OCI-LY7 (cell line): ENCODE results near the gene AHCY. TPM values are rescaled to one million over a fixed set of nuclear protein-coding genes. Genes with fewer than 3 reads are reported as not detected.
"Not testable (repeated sequence)": the region's sequence is repeated elsewhere in the genome, so short reads cannot be mapped to it uniquely, and the experiment has no call there.

Experiments
- BruUV-seq: library from RNA; stranded (reverse); fragments of 400-500 nt; replicated peaks from 2 replicates; lab custom pipeline; 2021; lab: Mats Ljungman, UMichigan
- CTCF ChIA-PET: fragments of 300-600 bp; sonication (Branson Sonifier 250); formaldehyde crosslinking; loops from one replicate; lab custom pipeline; 2022; ENCODE audit warnings: antibody characterized with exemption; ENCODE audit not compliant: unreplicated experiment; lab: Charles Lee
- POLR2A ChIA-PET: fragments of 300-600 bp; sonication (Branson Sonifier 250); formaldehyde crosslinking; loops from one replicate; lab custom pipeline; 2022; ENCODE audit warnings: antibody characterized with exemption; lab: Charles Lee
- DNase-seq: peaks from one replicate; pipeline ENCODE4 v3.0.0-alpha.2; 2015; ENCODE audit warnings: low spot score
- H2AFZ ChIP-seq: fragments of 200-600 bp; sonication (generic), shearing (Covaris generic); 2 replicates; pipeline ENCODE4 v1.6.1; 2014; ENCODE audit warnings: mild to moderate bottlenecking, antibody characterized with exemption, low read length, moderate library complexity
- H3K27ac ChIP-seq: fragments of 200-600 bp; sonication (generic); 2 replicates; pipeline ENCODE4 v1.5.1; 2014; ENCODE audit warnings: mixed run types, low read depth, mild to moderate bottlenecking, moderate library complexity, low read length, inconsistent platforms; ENCODE audit not compliant: poor library complexity, severe bottlenecking
- H3K36me3 ChIP-seq: fragments of 200-600 bp; sonication (generic); 2 replicates; pipeline ENCODE4 v1.6.1; 2014; ENCODE audit warnings: mild to moderate bottlenecking, antibody characterized with exemption, low read length, moderate library complexity, mixed read lengths; ENCODE audit not compliant: insufficient read depth
- H3K4me1 ChIP-seq: fragments of 200-600 bp; sonication (generic); 2 replicates; pipeline ENCODE4 v1.5.1; 2014; ENCODE audit warnings: mild to moderate bottlenecking, low read length; ENCODE audit not compliant: insufficient read depth, poor library complexity, severe bottlenecking
- H3K4me2 ChIP-seq: fragments of 200-600 bp; sonication (generic); 2 replicates; pipeline ENCODE4 v1.6.1; 2014; ENCODE audit warnings: mild to moderate bottlenecking, low read length
- H3K4me3 ChIP-seq: fragments of 200-600 bp; sonication (generic); 2 replicates; pipeline ENCODE4 v1.5.1; 2014; ENCODE audit warnings: mild to moderate bottlenecking, low read depth, low read length; ENCODE audit not compliant: poor library complexity, severe bottlenecking
- H3K79me2 ChIP-seq: fragments of 200-600 bp; sonication (generic); 2 replicates; pipeline ENCODE4 v1.6.1; 2016; ENCODE audit warnings: low read depth, mild to moderate bottlenecking, low read length, moderate library complexity, mixed read lengths; ENCODE audit not compliant: insufficient read depth
- H3K9me2 ChIP-seq: fragments of 200-600 bp; sonication (generic); 2 replicates; pipeline ENCODE4 v1.6.1; 2016; ENCODE audit warnings: mild to moderate bottlenecking, low read length, mixed read lengths; ENCODE audit not compliant: insufficient read depth
- H3K9me3 ChIP-seq: fragments of 200-600 bp; sonication (generic); 2 replicates; pipeline ENCODE4 v1.6.1; 2014; ENCODE audit warnings: mild to moderate bottlenecking, mixed run types, low read length, mixed read lengths
- H4K20me1 ChIP-seq: fragments of 200-600 bp; sonication (generic); 2 replicates; pipeline ENCODE4 v1.6.1; 2014; ENCODE audit warnings: mild to moderate bottlenecking, antibody characterized with exemption, low read length, moderate library complexity, mixed read lengths; ENCODE audit not compliant: insufficient read depth
- CTCF ChIP-seq: fragments of 200-600 bp; sonication (generic); conservative IDR thresholded peaks from 2 replicates; pipeline ENCODE4 v1.5.1; 2014; ENCODE audit warnings: mild to moderate bottlenecking, antibody characterized with exemption, low read length, moderate library complexity, mixed read lengths
- EZH2phosphoT487 ChIP-seq: fragments of 200-600 bp; sonication (generic); IDR thresholded peaks from 2 replicates; pipeline ENCODE4 v1.6.1; 2018; ENCODE audit warnings: low read depth, borderline replicate concordance, mild to moderate bottlenecking, mixed run types, antibody characterized with exemption, low read length, moderate library complexity, mixed read lengths
- intact Hi-C: fragments of 100-400 bp; cut with micrococcal nuclease; formaldehyde crosslinking; loops from one replicate; pipeline ENCODE4 v1.10.0; 2022; ENCODE audit not compliant: unreplicated experiment
- total RNA-seq, 2 experiments: library from RNA; depleted of rRNA in 1 of 2; stranded (reverse); fragments of >200 nt in 1 of 2; shearing (Covaris generic) in 1 of 2; gene quantifications; 2 replicates each; pipeline ENCODE4 v1.2.3, GENCODE V29; 2014 to 2022

AHCY gene
- total RNA-seq, 2 experiments from 2014 or later = 133 to 218 TPM

GRCh38 chr20:34328928-34329677, 25.9 kb upstream of the AHCY start:
- H3K4me3 ChIP-seq = no peak overlapping the region
- no peaks in the 10 kb centered on the region for H3K4me1 ChIP-seq
- intact Hi-C loops = no loop called here
- H3K36me3 ChIP-seq = no peaks in the 10 kb centered on the region
- H3K9me2 ChIP-seq = no peaks in the 10 kb centered on the region
- no peak overlapping the region for H3K27ac ChIP-seq
- DNase-seq = no peak
- CTCF ChIA-PET = no interaction called here
- H3K4me2 ChIP-seq = no peak overlapping the region
- POLR2A ChIA-PET = no interaction called here
- TF ChIP-seq CTCF (no peak), EZH2phosphoT487 (no peak)
- no peaks in the 10 kb centered on the region for H3K9me3 ChIP-seq
- H4K20me1 ChIP-seq = no peaks in the 10 kb centered on the region
- H2AFZ ChIP-seq = no peak overlapping the region
- no peaks in the 10 kb centered on the region for H3K79me2 ChIP-seq
- no TSS peak for BruUV-seq

- H3K4me1 ChIP-seq, H3K9me3 ChIP-seq, H2AFZ ChIP-seq, H3K36me3 ChIP-seq, H3K79me2 ChIP-seq, H3K9me2 ChIP-seq, H3K4me2 ChIP-seq, H3K4me3 ChIP-seq, CTCF ChIA-PET, BruUV-seq, intact Hi-C loops, DNase-seq, H3K27ac ChIP-seq, H4K20me1 ChIP-seq, POLR2A ChIA-PET: not testable (repeated sequence)
These were observed 25.1 kb upstream of the AHCY start for GRCh38 chr20:34328207-34328606.

GRCh38 chr20:34324541-34324940, 21.4 kb upstream of the AHCY start:
- POLR2A ChIA-PET = no interaction called here
- Histone ChIP-seq H3K4me1 (no peaks in the 10 kb centered on the region), H2AFZ (no peak overlapping the region), H3K4me3 (no peak overlapping the region), H3K27ac (no peak overlapping the region), H3K4me2 (no peak overlapping the region), H3K9me2 (no peaks in the 10 kb centered on the region), H4K20me1 (no peaks in the 10 kb centered on the region), H3K9me3 (no peaks in the 10 kb centered on the region), H3K79me2 (no peaks in the 10 kb centered on the region), H3K36me3 (no peaks in the 10 kb centered on the region)
- TF ChIP-seq CTCF = no peak
- no peak for TF ChIP-seq EZH2phosphoT487
- BruUV-seq = no TSS peak
- no peak for DNase-seq
- intact Hi-C loops = no loop called here
- CTCF ChIA-PET = no interaction called here
